GM12872 (cell line): Measurements from ENCODE around the gene AQP11.

Experiments used
- TF ChIP-seq, protein P1 (sequence below): IDR thresholded peaks from 3 replicates; pipeline ENCODE4 v1.5.1; 2011; ENCODE audit warnings: low read depth, mild to moderate bottlenecking, low read length, moderate library complexity; ENCODE audit not compliant: insufficient read depth

AQP11 gene

DNA sequence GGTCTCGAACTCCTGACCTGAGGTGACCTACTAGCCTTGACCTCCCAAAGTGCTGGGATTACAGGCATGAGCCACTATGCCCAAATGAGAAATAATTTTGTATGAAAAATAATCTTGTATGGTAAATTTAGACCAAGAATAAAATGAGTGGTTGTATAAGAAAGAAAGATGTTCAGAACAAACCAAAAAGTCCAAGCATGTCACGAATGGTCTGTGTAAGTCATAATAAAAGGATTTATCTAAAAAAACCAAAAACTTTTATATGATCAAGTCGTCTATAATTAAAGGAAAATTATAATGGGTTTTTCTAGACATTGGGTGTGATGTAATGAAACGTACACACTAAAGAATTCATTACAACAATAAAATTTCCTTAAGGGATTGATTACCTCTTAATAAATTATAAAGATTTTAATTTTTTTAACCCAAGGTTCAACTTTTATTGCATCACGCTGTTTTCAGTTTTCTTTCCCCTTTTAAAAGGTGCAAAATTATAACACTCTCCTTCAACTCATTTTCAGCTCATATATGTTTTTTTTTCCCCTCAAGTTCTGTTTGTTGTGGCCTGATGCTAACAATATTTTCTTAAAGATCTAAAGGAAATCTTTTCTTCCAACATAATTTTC is 8.9 kb upstream of the AQP11 start:
- TF ChIP-seq, protein P1, sequence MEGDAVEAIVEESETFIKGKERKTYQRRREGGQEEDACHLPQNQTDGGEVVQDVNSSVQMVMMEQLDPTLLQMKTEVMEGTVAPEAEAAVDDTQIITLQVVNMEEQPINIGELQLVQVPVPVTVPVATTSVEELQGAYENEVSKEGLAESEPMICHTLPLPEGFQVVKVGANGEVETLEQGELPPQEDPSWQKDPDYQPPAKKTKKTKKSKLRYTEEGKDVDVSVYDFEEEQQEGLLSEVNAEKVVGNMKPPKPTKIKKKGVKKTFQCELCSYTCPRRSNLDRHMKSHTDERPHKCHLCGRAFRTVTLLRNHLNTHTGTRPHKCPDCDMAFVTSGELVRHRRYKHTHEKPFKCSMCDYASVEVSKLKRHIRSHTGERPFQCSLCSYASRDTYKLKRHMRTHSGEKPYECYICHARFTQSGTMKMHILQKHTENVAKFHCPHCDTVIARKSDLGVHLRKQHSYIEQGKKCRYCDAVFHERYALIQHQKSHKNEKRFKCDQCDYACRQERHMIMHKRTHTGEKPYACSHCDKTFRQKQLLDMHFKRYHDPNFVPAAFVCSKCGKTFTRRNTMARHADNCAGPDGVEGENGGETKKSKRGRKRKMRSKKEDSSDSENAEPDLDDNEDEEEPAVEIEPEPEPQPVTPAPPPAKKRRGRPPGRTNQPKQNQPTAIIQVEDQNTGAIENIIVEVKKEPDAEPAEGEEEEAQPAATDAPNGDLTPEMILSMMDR, result no peak

DNA sequence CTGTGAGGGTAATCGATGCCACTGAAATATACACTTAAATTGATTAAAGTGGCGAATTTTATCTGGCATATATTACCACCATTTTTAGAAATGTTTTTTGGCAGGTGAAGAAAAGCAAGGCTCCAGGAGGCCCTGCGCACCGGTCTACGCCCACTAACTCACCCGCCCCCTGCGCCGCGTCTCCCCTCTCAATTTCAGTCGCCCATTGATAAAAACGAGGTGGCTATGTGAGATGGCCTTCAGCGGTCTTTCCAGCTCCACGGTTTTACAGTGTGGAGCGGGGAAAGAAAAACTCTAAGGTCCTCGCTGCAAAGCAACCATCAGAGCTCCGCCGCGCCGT is 602 bp upstream of the AQP11 start:
- TF ChIP-seq, protein P1, result no peak

DNA sequence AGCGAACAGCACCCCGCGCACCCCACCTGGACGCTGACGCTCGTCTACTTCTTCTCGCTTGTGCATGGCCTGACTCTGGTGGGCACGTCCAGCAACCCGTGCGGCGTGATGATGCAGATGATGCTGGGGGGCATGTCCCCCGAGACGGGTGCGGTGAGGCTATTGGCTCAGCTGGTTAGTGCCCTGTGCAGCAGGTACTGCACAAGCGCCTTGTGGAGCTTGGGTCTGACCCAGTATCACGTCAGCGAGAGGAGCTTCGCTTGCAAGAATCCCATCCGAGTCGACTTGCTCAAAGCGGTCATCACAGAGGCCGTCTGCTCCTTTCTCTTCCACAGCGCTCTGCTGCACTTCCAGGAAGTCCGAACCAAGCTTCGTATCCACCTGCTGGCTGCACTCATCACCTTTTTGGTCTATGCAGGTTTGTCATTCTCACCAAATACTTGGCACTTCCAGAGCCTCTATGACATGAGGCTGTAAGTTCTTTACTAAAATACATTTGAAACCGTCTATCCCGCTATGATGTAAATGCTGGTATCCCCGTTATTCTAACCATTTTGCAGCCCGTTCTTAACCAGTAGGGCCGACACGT is 535 bp downstream of the AQP11 start:
- TF ChIP-seq, protein P1, result no peak

DNA sequence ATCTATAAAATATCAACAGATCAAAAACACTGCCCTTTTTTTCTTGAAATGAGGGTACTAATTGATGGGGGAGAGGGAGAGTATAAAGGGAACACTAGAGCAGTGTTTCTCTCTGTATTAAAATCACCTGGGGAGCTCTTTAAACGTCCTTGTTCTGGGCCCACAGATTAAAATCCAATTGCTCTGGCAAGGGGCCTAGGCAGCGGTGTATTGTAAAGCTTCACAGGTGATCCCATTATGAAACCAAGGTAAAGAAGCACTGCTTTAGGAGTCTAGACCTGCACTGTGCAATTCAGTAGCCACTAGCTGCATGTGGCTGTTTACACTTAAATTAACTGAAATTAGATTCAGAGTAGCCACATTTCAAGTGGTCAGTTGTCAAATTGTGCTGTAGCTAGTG is 3.0 kb downstream of the AQP11 start:
- TF ChIP-seq, protein P1, result no peak

DNA sequence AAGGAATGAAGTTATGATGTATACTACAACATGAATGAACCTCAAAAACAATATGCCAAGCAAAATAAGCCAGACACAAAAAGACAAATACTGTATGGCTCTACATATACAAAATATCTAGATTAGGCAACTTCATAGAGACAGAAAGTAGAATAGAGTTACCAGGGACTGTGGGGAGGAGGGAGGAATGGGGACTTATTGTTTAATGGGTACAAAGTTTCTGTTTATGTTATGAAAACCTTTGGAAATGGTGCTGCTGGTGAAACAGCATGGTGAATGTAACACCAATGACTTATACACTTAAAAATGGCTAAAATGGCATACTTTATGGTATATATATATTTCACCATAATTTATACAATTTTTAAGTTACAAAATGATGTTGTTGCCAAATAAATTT is 4.1 kb downstream of the AQP11 start:
- TF ChIP-seq, protein P1, result no peak

- TF ChIP-seq, protein P1, result no peak
These were observed 6.9 kb downstream of the AQP11 start for GRCh38 chr11:77596626-77597025.

DNA sequence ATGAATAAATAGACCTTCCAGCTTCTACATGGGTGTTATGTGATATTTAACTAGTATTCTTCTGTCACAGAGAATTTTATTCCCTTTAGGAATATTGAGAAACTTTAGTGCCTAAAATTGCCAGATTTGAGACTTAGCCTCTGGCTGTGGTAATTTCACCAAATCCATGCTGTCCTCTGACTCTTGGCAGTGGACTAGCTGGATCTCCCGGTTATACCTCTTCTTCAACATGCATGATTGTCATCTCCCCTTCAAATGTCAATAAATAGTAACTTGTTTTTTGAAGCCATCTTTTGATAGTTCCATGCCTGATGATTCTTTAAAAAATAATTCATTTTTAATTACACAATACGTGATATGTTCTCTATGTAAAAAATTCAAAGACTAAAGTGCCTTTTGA is 8.4 kb downstream of the AQP11 start:
- TF ChIP-seq, protein P1, result no peak
